NCI-H446 (cell line): ENCODE results near the gene C9orf43.
"Not testable (repeated sequence)": the region's sequence is repeated elsewhere in the genome, so short reads cannot be mapped to it uniquely, and the experiment has no call there.

Experiments used
- DNase-seq, 2 experiments: peaks; one replicate each; lab custom pipeline; 2025; lab: John Stamatoyannopoulos, UW

The C9orf43 gene

DNA sequence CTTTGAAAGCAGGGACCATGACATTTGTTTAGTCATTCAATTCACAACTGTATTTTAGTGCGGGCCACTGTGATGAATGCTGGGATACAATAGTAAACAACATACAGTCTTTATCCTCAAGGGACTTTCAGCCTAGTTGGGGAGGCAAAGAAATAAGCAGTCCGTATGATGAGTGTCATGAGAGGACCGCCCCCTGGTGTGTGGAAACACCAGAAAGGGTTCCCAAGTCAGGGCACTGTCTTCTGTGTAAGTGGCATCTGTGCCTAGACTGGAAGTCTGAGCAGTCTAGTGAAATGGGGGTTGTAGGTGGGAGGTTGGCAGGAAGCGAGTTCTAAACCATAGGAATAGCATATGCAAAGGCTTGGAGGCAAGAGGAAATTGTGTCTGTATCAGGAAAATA is 6.8 kb downstream of the C9orf43 start:
- no peak for DNase-seq

DNA sequence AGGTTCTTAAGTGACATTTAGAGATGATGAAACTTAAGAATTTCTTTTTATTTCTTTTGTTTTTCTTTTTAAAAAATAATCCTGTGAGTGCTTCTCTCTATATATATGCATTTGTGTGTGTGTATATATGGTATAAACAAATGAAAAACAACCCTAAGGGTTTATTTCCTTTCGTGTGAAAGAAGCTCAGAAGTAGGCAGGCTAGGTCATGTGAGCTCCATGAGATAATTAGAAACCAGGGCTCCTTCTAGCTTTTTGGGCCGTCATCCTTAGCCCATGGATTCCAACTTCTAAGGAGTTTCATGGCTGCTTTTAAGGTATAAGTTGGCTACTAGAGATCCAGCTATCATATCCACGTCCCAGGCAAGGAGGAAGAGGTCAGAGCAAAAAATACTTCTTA is 11.2 kb downstream of the C9orf43 start:
- no peak for DNase-seq

DNA sequence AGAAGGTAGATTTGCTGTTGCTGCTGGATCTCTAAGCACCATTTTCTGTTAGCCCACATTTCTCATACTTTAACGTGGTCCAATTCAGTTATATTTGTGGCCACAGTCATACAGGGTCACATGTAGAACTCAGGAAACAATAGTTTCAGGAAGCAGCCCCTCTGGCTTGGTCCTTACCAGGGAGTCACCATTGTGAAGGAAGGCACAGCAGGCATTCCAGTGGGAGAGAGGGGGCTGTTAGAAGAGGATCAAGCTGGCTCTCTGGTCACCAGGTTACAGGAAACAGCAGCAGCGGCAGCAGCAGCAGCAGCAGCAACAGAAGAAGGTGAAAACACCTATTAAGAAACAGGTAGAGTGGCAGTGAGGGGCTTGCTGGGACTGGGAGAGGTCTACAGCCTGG is 14.5 kb downstream of the C9orf43 start:
- no peak for DNase-seq

DNA sequence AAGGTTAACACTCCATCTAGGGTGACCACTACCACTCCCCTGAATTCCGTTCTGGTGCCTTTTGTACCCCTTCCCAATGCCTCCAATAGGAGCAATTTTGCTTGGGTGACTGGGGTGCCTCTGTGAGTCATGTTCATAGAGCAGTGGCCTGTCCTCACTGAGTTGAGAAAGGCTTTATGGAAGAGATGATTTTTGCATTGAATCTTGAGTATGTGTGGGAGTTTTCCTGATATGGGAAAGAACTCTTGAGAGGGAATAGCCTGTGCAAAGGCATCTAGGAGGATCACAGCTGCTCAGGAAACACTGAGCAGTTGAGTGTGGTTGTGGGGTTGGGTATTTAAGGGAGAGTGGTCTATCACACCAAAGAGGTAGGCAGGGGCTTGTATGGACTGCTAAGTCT is 16.2 kb downstream of the C9orf43 start:
- no peak for DNase-seq

DNA sequence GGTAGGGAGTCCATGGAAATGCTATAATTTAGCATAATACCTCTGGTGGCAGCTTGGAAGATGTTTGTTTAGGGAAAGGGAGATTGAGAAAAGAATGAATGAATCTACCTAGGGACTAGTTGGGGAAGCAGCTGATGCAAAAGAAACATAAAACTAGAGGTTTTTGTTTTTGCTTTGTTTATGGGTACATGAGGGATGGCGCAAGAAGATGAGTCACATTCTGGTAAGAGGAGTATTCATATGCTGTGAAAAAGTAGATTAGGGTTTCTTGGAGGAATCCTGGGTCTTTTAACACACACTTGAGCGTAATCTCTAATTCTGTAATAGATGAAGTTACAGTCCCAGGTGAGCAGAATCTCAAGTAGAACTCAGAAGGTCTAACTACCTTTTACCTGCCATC is 17.1 kb downstream of the C9orf43 start:
- no peak for DNase-seq

DNA sequence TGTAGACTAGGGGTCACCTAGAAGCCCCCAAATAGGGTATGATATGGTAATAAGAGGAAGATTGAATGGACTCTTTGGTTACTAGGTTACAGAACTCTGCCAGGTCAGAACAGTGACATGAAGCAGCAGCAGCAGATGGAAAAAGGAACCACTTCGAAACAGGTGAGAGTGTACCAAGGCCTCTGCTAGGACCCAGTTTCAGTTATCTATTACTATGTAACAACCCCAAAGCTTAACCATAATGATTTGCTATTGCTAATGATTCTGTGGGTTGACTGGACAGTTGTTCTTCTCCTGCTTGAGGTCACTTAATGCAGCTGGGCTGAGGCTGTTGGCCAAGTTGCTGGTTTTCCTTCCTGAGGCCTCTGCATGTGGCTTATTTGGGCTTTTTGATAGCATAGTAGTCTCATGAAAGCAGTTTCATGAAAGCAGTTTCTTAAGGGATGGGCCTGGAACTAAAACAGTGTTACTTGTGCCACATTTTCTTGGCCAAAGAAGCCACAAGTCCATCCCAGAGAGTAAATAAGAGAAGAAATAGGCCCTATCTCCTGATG is 17.6 kb downstream of the C9orf43 start:
- no peak for DNase-seq

DNA sequence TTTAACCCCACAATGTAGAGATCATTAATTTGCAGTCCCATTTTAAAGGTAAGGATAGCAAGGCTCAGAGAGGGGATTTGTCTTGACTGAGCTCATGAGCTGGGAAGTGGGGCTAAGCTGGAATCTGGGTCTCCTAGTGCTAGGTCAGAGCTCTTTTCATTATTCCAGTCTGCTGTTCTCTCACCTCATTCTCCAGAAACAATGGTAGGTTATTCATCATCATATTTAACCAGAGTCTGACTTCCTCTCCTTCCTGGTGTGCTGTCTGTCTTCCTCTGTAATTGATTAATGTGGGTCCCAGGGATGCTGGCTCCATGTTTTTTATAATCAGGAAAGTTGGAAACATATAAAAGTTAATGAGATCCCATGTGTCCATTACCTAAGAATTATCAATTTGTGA is 20.6 kb downstream of the C9orf43 start:
- DNase-seq = no peak

DNA sequence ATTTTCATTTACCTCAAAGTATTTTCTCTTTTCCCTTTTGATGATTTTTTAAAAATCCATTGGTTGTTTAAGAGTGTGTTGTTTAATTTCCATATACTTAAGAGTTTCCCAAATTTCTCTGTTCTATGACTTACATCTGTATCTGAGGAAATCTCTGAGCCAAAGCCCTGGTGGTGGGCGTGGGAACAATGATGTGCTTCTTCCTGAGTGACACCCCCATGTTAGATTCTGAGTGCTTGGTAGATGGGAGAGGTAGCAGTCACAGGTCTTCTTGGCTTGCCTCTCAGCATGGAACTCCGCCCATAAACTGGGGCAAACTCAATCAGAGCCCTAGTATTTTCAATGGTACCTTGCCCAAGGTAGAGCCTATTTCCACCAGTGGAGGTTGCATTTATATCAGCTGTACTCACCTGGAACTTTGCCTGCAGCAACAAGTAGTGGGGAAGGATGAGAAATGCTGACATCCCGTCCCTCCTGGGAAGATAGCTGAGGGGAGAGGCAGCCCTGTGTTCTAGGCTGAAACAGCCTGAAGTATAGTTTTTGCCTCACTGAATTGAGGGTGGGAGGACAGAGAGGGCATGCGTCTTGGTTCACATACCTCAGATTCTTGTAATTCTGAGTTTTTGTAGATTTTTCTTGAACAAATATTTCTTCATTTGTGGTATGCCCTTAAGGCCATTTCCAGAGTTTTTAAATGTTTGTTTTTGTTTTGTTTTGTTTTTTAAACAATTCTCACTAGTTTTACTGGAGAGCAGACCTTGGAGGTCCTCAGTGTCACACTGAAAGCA is 26.4 kb downstream of the C9orf43 start:
- no peak for DNase-seq

DNA sequence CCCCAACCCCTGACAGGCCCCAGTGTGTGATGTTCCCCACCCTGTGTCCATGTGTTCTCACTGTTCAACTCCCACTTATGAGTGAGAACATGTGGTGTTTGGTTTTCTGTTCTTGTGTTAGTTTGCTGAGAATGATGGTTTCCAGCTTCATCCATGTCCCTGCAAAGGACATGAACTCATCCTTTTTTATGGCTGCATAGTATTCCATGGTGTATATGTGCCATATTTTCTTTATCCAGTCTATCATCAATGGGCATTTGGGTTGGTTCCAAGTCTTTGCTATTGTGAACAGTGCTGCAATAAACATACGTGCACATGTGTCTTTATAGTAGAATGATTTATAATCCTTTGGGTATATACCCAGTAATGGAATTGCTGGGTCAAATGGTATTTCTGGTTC is 27.2 kb downstream of the C9orf43 start:
- not testable (repeated sequence) for DNase-seq

DNA sequence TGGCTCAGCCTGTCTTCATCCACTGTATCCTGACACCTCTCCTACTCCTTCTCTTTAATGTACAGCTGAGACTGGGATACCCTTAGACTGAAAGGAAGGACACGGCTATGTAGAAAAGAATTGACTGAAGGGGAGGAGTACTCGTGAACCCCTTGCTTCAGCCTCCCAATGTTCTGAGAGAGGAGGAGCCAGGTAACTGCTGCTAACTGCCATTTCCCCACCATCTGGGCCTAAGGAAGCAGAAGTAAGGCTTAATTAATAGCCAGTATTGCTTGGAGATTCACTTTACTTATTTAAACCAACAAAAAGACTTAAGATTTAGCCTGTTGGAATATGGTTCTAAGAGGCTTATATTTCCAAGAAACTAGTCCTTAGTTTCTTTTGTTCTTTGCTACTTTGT is 34.2 kb downstream of the C9orf43 start:
- DNase-seq = no peak

DNA sequence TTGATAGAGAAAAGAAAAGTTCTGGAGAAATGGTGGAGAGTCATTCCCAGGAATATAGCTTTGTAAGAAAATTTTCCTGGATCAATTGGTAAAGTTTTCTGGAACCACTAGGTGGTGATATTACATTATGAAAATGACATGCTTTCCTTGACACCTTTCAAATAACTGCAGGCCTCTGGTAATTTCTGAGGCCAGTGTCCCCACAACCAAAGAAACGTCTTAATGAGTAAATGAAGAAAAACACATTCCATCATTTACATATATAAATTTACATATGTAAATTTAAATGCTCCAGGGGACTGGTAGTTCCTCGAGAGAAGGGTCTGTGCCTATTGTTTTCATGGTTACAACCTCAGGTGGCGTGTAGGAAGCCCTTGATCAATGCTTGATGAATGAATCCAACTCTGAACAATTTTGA is 35.8 kb downstream of the C9orf43 start:
- DNase-seq = peak in 1 of 2 experiments; percentile 31

DNA sequence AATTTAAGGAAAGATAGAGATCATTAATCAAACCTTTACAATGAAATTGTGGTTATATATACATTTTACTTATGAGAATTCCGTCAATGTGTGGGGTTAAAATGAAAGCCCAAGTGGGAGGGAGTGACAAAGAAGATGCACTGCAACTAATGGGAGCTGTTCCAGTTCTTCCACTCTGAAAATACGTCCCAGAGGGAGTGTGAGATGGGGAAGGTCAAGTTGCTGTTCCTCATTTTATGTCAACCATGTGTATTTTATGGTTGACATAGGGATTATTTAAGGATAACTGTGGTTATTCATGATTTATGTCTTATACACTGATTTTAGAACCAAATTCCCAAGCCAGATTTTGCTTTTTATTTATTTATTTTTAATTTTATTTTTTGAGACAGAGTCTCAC is 38.8 kb downstream of the C9orf43 start:
- no peak for DNase-seq

DNA sequence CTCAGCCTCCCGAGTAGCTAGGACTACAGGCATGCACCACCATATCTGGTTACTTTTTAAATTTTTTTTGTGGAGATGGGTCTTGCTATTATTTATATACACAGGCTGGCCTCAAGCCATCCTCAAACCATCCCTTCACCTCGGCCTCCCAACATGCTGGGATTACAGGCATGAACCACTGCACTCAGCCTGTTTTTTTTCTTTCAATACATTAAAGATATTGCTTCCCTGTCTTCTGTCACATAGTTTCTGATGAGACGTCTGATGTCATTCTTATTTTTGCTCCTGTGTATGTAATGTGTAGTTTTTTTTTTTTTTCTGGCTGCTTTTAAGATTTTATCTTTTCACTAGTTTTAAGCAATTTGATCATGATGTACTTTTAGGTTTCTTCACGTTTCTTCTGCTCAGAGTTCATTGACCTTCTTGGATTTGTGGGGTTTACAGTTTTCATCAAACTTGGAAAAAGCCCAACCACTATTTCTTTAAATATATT is 41.6 kb downstream of the C9orf43 start:
- no peak for DNase-seq

DNA sequence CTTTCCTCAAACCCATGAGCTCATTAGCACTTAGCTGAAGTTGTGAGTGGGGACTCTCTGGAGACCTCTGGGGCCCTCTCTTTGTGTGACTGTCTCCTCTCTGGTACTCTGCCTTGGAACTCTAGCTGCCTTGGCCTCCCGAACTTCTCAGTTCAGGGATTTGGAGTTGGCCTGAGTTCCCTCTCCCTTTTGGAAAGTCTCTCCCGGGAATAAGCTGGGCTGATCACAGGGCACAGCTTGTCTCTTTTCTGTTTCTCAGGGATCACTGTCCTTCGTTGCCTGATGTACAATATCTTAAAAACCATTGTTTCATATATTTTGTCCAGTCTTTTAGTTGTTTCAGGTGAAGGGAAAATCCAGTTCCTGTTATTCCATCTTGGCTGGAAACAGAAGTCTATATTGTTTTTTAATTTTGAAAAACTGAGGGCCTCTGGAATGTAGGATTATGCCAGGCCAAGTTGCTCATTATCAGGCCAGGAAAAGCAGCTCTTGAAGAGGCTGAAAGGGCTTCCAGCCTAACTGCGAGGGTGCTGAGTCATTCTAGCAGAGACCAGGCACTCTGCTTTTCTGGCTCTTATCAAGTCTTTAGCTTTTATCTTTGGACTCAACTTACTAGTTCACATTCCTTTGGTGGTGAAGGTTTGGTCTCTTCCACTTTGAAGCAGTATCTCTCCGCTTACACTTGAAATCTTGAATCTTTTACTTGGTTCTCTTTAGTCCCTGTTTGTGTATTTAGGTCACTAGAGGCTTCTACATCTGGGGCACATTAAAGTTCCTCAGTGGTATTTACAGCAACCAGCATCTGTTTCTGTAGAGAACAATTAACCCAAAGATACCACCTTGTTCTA is 44.6 kb downstream of the C9orf43 start:
- DNase-seq = no peak

DNA sequence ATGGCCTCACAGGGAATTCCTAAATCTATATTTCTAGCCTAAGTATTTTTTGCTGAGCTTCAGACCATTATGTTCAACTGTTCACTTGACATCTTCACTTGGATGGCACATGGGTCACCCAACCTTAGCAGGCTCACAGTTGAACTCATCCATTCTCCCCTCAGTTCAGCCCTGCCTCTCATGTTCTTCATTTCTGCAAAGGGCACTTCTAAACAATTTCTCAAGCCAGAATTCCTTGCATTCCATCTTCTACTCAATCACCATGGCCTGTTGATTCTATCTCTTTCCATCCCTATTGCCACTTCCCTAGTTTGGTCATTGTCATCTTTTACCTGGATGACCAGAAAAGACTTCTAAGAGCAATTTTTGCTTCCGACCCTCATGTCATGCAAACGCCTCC is 45.7 kb downstream of the C9orf43 start:
- DNase-seq = no peak

DNA sequence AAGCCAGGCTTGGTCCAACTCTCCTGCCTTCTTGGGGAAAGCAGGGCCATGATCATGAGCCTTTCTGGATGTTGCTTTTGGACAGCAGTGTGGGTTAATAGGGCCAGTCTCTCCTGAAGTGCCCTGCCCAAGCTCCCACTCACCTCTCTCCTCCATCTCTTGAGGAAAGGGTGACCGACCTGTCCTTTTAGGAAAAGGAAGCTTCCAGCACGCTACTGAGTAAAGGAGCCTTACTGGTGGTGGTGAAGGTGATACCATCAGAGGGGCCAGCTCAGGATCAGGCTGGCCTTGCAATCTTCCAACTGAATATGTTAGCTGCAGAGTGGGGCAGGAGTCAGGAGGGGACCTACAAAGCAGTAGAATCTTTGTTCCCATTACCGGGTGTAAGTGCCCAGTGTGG is 50.7 kb downstream of the C9orf43 start:
- no peak for DNase-seq

DNA sequence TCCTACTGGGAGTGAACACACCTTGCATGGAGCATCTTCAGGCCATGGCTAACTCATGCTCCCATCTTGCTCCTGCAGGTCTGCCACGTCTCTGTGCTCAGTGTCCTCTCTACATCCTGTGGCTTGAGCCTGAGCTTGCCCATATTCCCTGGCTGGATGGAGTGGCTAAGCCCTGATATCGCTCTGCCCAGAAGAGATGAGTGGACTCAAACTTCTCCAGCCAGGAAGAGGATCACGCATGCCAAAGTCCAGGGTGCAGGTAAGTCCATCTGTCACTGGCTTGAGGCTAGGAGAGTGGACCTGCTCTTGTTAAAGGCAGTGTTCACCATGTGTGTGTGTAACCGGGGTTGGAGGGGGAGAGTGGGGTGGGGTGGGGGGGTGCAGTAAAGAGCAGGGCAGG is 51.4 kb downstream of the C9orf43 start:
- DNase-seq = no peak

DNA sequence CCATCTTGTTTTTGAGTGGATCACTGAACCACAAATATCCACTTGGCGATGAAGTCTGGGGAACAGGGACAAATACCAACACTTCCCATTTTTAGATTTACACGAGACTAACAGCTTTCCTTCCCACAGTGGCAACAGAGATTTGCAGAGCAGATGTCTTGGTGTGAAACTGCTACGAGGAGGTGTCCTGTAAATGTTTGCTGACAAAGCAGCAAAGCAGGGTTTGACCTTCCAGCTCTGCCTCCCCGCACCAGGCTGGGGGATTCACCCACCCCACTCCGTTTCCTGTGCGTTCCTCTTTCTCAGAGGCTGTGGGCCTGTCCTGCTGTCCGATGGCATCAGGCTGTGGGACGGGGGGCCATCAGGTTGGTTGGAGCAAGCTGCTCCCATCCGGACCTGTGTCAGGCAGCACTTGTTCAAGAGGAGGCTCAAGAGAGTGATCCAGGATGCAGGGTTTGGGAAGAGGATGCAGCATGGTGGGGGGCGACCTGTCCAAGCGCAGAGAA is 52.3 kb downstream of the C9orf43 start:
- no peak for DNase-seq

DNA sequence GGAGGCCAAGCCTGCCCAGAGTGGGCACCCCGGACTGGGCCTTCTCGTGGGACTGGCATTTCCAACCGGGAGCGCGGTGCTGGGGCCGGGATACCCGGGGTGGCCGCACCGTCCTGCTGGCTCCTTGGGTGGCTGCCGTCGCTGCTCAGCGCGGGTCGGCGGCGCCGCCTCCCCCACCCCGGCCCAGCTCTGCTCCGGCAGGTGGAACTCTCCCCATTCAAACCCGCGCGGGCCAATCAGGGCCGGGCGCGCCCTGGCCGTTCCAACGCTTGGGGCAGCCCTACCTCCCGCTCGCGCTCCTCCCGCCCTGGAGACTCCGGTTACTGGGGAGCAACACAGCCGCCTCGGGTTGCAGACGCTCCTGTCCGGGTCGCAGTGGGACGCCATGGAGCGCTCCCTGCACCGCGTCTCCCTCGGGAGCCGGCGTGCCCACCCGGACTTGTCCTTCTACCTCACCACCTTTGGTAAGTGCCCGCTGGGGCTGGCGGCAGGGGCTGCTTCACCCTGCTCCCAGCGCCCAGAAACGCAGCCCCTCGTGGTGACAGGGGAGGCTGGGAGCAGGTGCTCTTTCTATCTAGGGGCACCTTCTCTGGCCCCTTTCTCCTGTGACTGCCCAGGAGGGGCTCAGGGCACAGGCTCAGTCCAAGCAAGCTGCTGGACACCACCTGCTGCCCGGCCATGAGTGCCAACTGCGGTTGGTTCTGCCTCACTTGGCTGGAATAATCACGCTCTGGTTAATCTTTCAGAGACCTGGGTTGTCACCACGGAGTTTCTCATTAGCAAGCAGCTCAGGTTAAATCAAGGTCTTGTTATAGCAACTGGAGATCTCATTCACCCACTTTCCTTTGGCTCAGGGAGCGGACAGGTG is 53.1 kb downstream of the C9orf43 start, which contains the start of gene RGS3:
Gene RGS3, plus strand, starts transcription at position 310 of the 868 bp plus-strand sequence. Its CDS starts 76 bp downstream, at position 386.
- no peak for DNase-seq

DNA sequence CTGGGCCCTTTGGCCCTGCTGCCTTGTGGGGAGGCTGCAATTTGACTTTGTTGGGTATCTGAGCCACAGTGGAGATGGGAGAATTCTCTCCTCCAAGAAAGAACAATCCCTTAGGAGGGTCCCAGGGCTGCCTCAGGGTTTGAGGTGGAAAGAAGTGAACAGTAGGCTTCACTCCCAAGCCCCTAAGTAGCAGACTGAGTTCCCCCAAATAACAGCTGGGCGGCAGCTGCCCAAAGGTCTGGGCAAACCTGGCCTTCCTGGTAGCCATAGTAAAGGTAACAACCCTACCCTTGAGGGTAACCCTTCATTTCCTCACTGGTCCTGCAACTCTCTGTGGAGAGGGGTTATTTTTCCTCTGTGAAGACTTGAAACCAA is 53.7 kb downstream of the C9orf43 start:
- no peak for DNase-seq

DNA sequence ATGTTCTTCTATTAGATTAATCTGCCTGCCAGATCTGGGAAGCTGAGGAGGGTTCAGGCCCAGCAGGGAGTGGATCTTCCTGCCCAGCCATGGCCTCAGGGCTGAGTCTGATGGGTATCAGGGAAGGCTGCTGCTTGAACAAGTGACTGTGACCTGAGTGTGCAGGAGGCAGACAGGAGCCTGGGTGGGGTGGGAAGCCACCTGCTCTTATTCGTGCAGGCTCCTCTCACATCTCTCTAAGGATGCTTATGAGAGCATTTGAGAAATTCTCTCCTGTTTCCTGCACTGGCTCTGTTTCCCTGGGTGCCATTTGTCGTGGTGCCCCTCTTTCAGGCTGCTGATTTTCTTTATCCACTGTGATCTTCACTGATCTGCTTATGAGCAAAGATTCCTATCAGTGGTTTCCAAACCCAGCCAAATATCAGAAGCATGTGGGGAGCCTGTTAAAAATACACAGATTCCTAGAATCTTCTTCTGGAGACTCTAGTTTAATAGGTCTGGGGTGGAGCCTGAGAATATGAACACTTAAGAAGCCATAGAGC is 55.1 kb downstream of the C9orf43 start:
- DNase-seq = no peak
